ENCODE data around the gene NCAM2. TPM values are rescaled to one million over a fixed set of nuclear protein-coding genes. Genes with fewer than 3 reads are reported as not detected.

The NCAM2 gene
- total RNA-seq, 1 experiment from 2014 or later = 0.48 TPM

DNA sequence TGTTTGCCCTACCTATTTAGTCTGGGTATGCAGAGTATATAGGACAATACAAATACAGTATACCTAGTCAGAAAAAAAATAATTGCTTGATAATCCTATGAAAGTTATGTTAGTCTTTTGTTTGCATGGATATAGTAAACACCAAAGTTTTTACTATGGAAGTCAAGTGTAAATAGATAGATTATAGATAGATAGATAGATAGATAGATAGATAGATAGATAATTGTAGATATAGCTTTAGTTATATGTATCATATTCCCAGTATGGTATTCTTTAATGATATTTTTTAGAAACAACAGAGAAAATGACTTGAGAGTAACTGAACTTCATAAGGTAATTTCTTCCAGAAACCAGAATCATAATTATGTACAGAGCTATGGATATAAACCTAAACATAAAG, 158.2 kb downstream of the NCAM2 start:
- H3K4me3 ChIP-seq (ENCODE audit: insufficient read depth, low read depth, low read length) = no peak overlapping the region
- H3K36me3 ChIP-seq (replicated peaks; ENCODE audit: control insufficient read depth, insufficient read depth, low read length) = no peaks in the 10 kb centered on the region
- no peaks in the 10 kb centered on the region for H3K27me3 ChIP-seq (ENCODE audit: control insufficient read depth, insufficient read depth, low read length)
- DNase-seq = no peak

- no peaks in the 10 kb centered on the region for H3K36me3 ChIP-seq (replicated peaks; ENCODE audit: control insufficient read depth, insufficient read depth, low read length)
- DNase-seq = no peak
- H3K27me3 ChIP-seq (ENCODE audit: control insufficient read depth, insufficient read depth, low read length) = no peaks in the 10 kb centered on the region
- H3K4me3 ChIP-seq (ENCODE audit: insufficient read depth, low read depth, low read length) = no peak overlapping the region
Observed at GRCh38 chr21:21156957-21157356, 158.7 kb downstream of the NCAM2 start.

- Histone ChIP-seq H3K27me3 (ENCODE audit: control insufficient read depth, insufficient read depth, low read length) (no peaks in the 10 kb centered on the region), H3K36me3 (replicated peaks; ENCODE audit: control insufficient read depth, insufficient read depth, low read length) (no peaks in the 10 kb centered on the region), H3K4me3 (ENCODE audit: insufficient read depth, low read depth, low read length) (no peak overlapping the region)
- DNase-seq = no peak
Observed at GRCh38 chr21:21158376-21158918, 160.2 kb downstream of the NCAM2 start.

- no peak overlapping the region for H3K4me3 ChIP-seq (ENCODE audit: insufficient read depth, low read depth, low read length)
- no peak for DNase-seq
Observed at GRCh38 chr21:21159253-21159899, 161.2 kb downstream of the NCAM2 start.

DNA sequence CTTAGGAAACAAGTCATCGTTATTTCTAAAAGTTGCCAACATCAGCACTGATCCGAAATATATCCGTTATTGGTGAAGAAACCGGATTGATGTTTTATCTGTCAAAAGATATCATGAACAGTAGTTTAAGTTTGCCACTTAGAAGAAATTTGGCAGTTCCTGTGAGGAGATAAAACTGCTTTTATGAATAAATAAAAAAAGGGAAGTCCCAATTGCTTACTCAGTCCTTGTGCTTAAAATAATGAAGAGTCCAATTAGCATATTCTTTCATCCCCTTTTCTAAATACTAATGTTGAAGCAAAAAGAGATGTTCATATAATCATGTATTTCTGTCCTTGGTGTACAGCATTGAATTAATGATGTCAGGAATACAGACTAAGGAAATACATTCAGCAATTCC, 164.6 kb downstream of the NCAM2 start:
- H3K27me3 ChIP-seq (ENCODE audit: control insufficient read depth, insufficient read depth, low read length) = no peaks in the 10 kb centered on the region
- no peak for DNase-seq
- no peak overlapping the region for H3K4me3 ChIP-seq (ENCODE audit: insufficient read depth, low read depth, low read length)
- no peaks in the 10 kb centered on the region for H3K36me3 ChIP-seq (replicated peaks; ENCODE audit: control insufficient read depth, insufficient read depth, low read length)

More at GRCh38 chr21:21159253-21159899, 161.2 kb downstream of the NCAM2 start:
- H3K27me3 ChIP-seq (ENCODE audit: control insufficient read depth, insufficient read depth, low read length) = no peaks in the 10 kb centered on the region
- H3K36me3 ChIP-seq (replicated peaks; ENCODE audit: control insufficient read depth, insufficient read depth, low read length) = no peaks in the 10 kb centered on the region

- DNase-seq = peak; percentile 10
- Histone ChIP-seq H3K4me3 (ENCODE audit: insufficient read depth, low read depth, low read length) (no peak overlapping the region), H3K27me3 (ENCODE audit: control insufficient read depth, insufficient read depth, low read length) (no peaks in the 10 kb centered on the region), H3K36me3 (replicated peaks; ENCODE audit: control insufficient read depth, insufficient read depth, low read length) (no peaks in the 10 kb centered on the region)
Observed at GRCh38 chr21:21163904-21164303, 165.7 kb downstream of the NCAM2 start.

DNA sequence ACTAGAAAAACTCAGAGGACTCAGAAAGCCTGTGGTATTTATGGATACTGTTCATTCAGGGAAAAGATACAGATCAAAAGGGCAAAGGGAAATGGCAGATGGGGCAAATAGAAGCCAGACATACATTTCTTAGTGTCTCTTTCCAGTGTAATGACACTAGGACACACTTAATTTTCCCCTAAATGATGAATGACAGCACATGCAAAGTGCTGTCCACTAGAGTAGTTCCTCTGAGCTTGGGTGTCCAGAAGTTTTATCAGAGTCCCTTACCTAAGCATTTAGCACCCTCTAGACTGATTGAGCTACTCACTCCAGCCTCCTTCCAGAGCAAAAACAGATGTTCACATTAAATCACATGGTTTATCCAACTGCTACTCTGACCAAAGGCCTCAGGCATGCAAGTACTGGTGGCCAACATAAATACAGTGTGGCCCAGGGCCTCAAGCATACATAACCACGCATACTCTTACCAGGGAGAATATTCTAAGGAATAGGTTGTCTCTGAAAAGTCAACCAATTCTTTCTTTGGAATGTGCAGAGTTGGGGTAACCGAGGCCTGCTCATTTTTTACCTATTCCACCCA, 166.9 kb downstream of the NCAM2 start:
- Histone ChIP-seq H3K27me3 (ENCODE audit: control insufficient read depth, insufficient read depth, low read length) (no peaks in the 10 kb centered on the region), H3K4me3 (ENCODE audit: insufficient read depth, low read depth, low read length) (no peak overlapping the region), H3K36me3 (replicated peaks; ENCODE audit: control insufficient read depth, insufficient read depth, low read length) (no peaks in the 10 kb centered on the region)
- no peak for DNase-seq

- Histone ChIP-seq H3K36me3 (replicated peaks; ENCODE audit: control insufficient read depth, insufficient read depth, low read length) (no peaks in the 10 kb centered on the region), H3K27me3 (ENCODE audit: control insufficient read depth, insufficient read depth, low read length) (no peaks in the 10 kb centered on the region), H3K4me3 (ENCODE audit: insufficient read depth, low read depth, low read length) (no peak overlapping the region)
- DNase-seq = no peak
Observed at GRCh38 chr21:21174676-21175075, 176.5 kb downstream of the NCAM2 start.

DNA sequence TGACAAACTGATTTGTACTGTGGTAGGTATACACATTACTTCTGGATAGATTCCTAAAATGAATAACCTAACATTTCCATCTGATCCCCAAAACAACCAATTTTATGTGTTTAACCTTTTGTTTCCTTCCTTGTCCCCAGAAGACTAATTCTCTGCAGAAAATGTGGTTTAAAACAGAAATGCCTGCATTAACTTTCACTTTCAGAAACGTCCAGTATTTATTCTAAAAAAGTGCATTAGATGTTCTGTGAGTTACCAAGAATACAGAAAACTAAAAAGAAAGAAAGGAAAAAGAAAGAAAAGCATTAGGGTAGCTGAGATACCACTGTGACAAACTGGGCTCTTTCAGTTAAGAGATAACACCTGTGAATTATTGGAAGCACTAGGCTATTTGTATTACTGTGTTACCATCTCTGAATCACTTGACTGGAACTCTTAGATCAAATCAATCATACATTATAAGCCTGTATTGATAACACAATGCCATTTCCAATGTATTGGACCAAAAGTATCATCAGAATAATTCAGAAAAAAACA, 177.7 kb downstream of the NCAM2 start:
- no peaks in the 10 kb centered on the region for H3K27me3 ChIP-seq (ENCODE audit: control insufficient read depth, insufficient read depth, low read length)
- H3K4me3 ChIP-seq (ENCODE audit: insufficient read depth, low read depth, low read length) = no peak overlapping the region
- no peaks in the 10 kb centered on the region for H3K36me3 ChIP-seq (replicated peaks; ENCODE audit: control insufficient read depth, insufficient read depth, low read length)
- DNase-seq = no peak

DNA sequence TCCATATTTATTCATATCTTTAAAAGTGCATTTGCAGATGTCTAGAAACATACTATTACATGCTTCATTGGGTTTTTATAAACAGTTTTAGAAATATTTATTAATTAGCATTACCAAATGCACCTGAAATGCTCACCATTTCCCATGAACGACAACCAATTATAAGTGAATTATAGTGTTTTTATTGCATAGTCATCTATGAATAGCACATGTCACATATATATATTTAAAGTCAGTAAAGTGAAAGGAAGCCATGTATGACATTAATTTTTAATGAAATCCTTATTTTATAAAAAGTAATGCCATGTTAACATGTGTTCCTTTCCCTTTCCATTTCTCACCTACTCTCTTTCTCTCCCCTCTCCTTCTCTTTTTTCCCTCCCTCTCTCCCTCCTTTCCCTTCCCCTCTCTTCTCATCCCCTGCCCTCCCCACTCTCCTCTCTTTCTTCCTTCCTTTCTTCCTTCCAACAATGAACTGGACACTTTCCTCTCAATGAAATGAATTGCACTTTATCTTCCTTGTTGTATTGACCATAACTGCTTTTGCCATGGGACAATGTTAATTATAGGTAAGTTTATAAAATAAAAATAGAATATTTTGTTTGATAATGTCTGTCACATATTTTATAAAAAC, 179.3 kb downstream of the NCAM2 start:
- Histone ChIP-seq H3K36me3 (replicated peaks; ENCODE audit: control insufficient read depth, insufficient read depth, low read length) (no peaks in the 10 kb centered on the region), H3K27me3 (ENCODE audit: control insufficient read depth, insufficient read depth, low read length) (no peaks in the 10 kb centered on the region), H3K4me3 (ENCODE audit: insufficient read depth, low read depth, low read length) (no peak overlapping the region)
- DNase-seq = no peak

GRCh38 chr21:21179619-21180298, 181.6 kb downstream of the NCAM2 start:
- DNase-seq = no peak
- Histone ChIP-seq H3K27me3 (ENCODE audit: control insufficient read depth, insufficient read depth, low read length) (no peaks in the 10 kb centered on the region), H3K36me3 (replicated peaks; ENCODE audit: control insufficient read depth, insufficient read depth, low read length) (no peaks in the 10 kb centered on the region), H3K4me3 (ENCODE audit: insufficient read depth, low read depth, low read length) (no peak overlapping the region)

- H3K4me3 ChIP-seq (ENCODE audit: insufficient read depth, low read depth, low read length) = no peak overlapping the region
- no peak for DNase-seq
Observed at GRCh38 chr21:21182401-21183010, 184.3 kb downstream of the NCAM2 start.

GRCh38 chr21:21183092-21183491, 184.9 kb downstream of the NCAM2 start:
- no peak overlapping the region for H3K4me3 ChIP-seq (ENCODE audit: insufficient read depth, low read depth, low read length)
- DNase-seq = no peak

More at GRCh38 chr21:21182401-21183010, 184.3 kb downstream of the NCAM2 start:
- no peaks in the 10 kb centered on the region for H3K36me3 ChIP-seq (replicated peaks; ENCODE audit: control insufficient read depth, insufficient read depth, low read length)
- no peaks in the 10 kb centered on the region for H3K27me3 ChIP-seq (ENCODE audit: control insufficient read depth, insufficient read depth, low read length)

More at GRCh38 chr21:21183092-21183491, 184.9 kb downstream of the NCAM2 start:
- H3K36me3 ChIP-seq (replicated peaks; ENCODE audit: control insufficient read depth, insufficient read depth, low read length) = no peaks in the 10 kb centered on the region
- no peaks in the 10 kb centered on the region for H3K27me3 ChIP-seq (ENCODE audit: control insufficient read depth, insufficient read depth, low read length)
